Epithelial cell of esophagus (primary cell): Measurements from ENCODE around the gene FGD5.

Experiments
- DNase-seq: peaks from one replicate; pipeline ENCODE4 v3.0.0; 2010; ENCODE audit warnings: low read depth
- H3K4me3 ChIP-seq: 2 replicates; pipeline ENCODE4 v1.5.1; 2011; ENCODE audit warnings: mild to moderate bottlenecking, low read length, control low read depth
- TF ChIP-seq, protein P1 (sequence below): IDR thresholded peaks from 2 replicates; pipeline ENCODE4 v1.5.1; 2011; ENCODE audit warnings: low read depth, mild to moderate bottlenecking, low read length, control low read depth, inconsistent platforms; ENCODE audit not compliant: insufficient read depth; ENCODE audit errors: missing control alignments

Gene FGD5

GRCh38 chr3:14915636-14916222 is 97.0 kb downstream of the FGD5 start:
- DNase-seq: peak; percentile 20
- TF ChIP-seq, protein P1, sequence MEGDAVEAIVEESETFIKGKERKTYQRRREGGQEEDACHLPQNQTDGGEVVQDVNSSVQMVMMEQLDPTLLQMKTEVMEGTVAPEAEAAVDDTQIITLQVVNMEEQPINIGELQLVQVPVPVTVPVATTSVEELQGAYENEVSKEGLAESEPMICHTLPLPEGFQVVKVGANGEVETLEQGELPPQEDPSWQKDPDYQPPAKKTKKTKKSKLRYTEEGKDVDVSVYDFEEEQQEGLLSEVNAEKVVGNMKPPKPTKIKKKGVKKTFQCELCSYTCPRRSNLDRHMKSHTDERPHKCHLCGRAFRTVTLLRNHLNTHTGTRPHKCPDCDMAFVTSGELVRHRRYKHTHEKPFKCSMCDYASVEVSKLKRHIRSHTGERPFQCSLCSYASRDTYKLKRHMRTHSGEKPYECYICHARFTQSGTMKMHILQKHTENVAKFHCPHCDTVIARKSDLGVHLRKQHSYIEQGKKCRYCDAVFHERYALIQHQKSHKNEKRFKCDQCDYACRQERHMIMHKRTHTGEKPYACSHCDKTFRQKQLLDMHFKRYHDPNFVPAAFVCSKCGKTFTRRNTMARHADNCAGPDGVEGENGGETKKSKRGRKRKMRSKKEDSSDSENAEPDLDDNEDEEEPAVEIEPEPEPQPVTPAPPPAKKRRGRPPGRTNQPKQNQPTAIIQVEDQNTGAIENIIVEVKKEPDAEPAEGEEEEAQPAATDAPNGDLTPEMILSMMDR: peak; percentile 5
- H3K4me3 ChIP-seq: no peak overlapping the region

- DNase-seq: no peak
- H3K4me3 ChIP-seq: no peak overlapping the region
These were observed 99.6 kb downstream of the FGD5 start for GRCh38 chr3:14918356-14918860.

GRCh38 chr3:14920536-14920935 is 101.8 kb downstream of the FGD5 start:
- TF ChIP-seq, protein P1: no peak
- DNase-seq: no peak
- H3K4me3 ChIP-seq: no peak overlapping the region

More at GRCh38 chr3:14918356-14918860, 99.6 kb downstream of the FGD5 start:
- TF ChIP-seq, protein P1: no peak

DNA sequence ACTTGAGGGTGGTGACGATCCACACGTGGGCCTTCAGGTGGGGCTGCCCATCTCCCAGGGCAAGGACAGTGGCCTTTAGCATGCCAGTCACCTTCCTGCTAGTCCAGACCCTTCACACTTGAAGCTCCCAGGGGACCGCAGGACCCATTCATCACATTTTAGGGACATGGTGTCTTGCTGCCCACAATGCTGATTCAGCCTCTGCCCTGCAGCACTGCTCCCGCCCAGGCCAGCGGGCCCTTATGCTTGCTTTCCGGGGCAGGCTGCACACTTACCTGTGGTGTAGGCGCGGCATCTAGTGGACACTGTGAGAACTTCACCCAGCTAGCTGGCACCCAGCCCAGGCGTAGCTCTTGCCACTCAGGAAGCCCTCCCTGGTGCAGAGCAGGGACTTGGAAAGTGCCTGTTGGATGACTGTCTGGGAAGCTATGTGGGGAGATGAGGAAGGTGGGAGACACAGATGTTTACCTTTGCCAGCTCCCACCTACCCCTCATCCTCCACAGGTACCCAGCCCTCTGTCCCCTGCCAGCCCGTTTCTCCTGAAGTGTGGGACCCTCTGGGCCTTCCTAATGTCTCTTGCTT is 102.4 kb downstream of the FGD5 start:
- TF ChIP-seq, protein P1: peak; percentile 96
- no peak overlapping the region for H3K4me3 ChIP-seq
- peak; percentile 82 for DNase-seq

GRCh38 chr3:14921811-14922705 is 103.3 kb downstream of the FGD5 start:
- TF ChIP-seq, protein P1: no peak
- no peak overlapping the region for H3K4me3 ChIP-seq
- peak; percentile 27 for DNase-seq

- DNase-seq: no peak
- TF ChIP-seq, protein P1: no peak
- H3K4me3 ChIP-seq: no peak overlapping the region
These were observed 104.1 kb downstream of the FGD5 start for GRCh38 chr3:14922863-14923262.
